Activated naive CD8-positive, alpha-beta T cell treated with anti-CD3 and anti-CD28 coated beads, Interleukin-2, amount 50 U/mL, for 24 hours (primary cell): ENCODE measurements around the gene IMPACT.

Experiments
- ATAC-seq: fragments of 150-1000 bp; cut with Tn5 transposase; one replicate; pipeline ENCODE4 v1.10.0; 2021
- DNase-seq: peaks from one replicate; pipeline ENCODE4 v3.0.0; 2021
- H3K27ac Mint-ChIP-seq: one replicate; pipeline ENCODE4 v1.8.0; 2021; ENCODE audit warnings: mild to moderate bottlenecking, mixed read lengths
- H3K27me3 Mint-ChIP-seq: one replicate; pipeline ENCODE4 v1.8.0; 2021; ENCODE audit warnings: mixed read lengths
- H3K36me3 Mint-ChIP-seq: one replicate; pipeline ENCODE4 v1.8.0; 2021; ENCODE audit warnings: low read depth, mixed read lengths
- H3K4me1 Mint-ChIP-seq: one replicate; pipeline ENCODE4 v1.8.0; 2021; ENCODE audit warnings: mixed read lengths
- H3K4me3 Mint-ChIP-seq: one replicate; pipeline ENCODE4 v1.8.0; 2021; ENCODE audit warnings: mild to moderate bottlenecking, moderate library complexity, mixed read lengths
- H3K9me3 Mint-ChIP-seq: one replicate; pipeline ENCODE4 v1.8.0; 2021; ENCODE audit warnings: mixed read lengths

IMPACT gene, protein sequence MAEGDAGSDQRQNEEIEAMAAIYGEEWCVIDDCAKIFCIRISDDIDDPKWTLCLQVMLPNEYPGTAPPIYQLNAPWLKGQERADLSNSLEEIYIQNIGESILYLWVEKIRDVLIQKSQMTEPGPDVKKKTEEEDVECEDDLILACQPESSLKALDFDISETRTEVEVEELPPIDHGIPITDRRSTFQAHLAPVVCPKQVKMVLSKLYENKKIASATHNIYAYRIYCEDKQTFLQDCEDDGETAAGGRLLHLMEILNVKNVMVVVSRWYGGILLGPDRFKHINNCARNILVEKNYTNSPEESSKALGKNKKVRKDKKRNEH

DNA sequence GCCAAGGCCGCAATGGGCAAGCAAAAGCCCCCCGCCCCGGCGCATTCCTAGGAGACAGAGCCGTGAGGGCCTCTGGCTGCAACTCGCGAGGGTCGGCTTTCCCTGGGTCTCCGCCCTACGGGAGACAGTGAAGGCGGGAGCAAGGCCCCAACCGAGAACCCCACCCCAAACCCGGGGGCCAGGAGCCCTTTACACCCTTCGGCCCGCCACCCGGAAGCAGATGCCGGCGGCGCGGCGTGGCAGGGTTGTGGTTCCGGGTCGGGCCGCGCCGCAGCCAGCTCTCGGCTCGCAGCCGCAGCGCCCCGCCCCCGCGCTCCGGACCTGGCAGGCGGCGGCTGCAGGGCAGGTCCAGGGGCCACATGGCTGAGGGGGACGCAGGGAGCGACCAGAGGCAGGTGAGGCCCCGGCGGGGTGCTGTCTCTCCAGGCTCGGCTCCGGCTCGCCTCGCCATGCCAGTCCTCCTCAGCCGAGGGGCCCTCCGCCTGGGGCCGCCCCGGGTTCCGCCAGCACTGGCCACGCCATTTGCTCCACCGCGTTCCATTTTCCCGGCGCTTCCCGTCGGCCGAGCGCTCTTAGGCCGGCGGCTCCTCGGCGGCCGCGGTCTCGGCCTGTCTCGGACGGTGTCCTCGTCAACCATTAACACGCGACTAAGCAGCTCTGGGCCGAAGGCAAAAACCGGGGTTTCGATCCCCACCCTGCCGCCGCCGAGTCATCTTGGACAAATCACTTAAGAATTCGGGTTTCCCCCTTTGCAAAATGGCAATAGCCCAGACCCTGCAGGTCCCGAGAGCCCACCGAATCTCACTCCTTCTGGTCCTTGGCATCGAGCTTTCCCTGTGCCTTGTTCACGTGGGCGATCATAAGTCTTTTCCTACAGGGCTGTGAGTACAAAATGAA is at the start of gene IMPACT:
Gene IMPACT (plus strand): TSS at position 273 of the 897 bp plus-strand sequence. CDS start 87 bp downstream, at position 360.
- Mint-ChIP-seq H3K27ac (peak within 1 kb of the TSS; percentile 84), H3K27me3 (peaks cover 15% of the 10 kb centered on the region), H3K9me3 (peaks cover 15% of the 10 kb centered on the region), H3K4me1 (peaks cover 22% of the 10 kb centered on the region), H3K4me3 (peak within 1 kb of the TSS; percentile 83), H3K36me3 (peaks cover 19% of the 10 kb centered on the region)
- ATAC-seq (peak; percentile 93), DNase-seq (peak; percentile 82)

DNA sequence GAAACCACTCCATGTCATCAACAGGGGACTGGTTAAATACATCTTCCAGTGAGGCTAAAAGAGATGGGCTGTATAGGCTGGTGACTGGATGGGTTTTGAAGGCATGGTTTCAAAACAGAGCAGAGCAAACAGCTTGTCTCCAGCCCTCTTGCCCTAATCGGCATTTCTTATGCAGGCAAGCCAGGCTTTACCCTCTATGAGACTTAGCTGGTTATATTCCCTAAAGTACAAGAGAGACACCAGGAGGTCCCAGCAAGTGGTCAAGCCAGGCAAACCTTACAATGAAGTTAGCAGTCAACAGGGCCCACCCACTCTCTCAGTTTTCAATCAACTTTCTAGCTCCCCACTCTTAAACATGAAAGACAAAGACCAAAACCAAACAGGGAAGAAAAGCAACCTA is 47.9 kb upstream of the IMPACT start:
- H3K9me3 Mint-ChIP-seq = no peaks in the 10 kb centered on the region
- H3K27ac Mint-ChIP-seq = no peak overlapping the region
- ATAC-seq (no peak), DNase-seq (no peak)
- no peaks in the 10 kb centered on the region for H3K27me3 Mint-ChIP-seq
- no peak overlapping the region for H3K4me3 Mint-ChIP-seq
- H3K4me1 Mint-ChIP-seq = peaks cover 6% of the 10 kb centered on the region
- no peaks in the 10 kb centered on the region for H3K36me3 Mint-ChIP-seq

DNA sequence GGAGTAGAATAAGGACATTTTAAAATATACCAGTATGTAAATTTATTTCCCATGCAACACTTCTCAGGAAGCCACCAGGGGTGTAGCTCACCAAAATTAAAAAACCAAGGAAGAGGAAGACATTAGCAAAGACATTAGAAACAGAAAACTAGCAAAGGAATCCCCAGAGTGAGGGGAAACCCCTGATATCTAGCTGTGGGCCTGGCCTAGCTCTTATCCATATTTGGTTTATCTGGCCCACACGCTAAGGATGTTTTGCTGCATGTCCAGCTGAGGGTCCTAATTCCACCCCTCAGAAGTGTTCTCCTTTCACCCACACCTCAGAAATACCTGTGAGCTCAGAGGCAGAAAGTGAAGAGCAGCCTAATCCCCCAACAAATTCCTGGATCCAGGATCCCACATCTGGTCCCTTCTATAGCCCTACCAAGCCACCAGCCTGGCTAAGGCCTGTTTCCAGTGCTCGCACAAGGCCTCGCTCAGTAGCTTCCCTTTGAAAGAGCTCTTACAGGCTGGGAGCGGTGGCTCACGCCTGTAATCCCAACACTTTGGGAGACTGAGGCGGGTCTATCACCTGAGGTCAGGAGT is 46.2 kb upstream of the IMPACT start:
- no peaks in the 10 kb centered on the region for H3K9me3 Mint-ChIP-seq

DNA sequence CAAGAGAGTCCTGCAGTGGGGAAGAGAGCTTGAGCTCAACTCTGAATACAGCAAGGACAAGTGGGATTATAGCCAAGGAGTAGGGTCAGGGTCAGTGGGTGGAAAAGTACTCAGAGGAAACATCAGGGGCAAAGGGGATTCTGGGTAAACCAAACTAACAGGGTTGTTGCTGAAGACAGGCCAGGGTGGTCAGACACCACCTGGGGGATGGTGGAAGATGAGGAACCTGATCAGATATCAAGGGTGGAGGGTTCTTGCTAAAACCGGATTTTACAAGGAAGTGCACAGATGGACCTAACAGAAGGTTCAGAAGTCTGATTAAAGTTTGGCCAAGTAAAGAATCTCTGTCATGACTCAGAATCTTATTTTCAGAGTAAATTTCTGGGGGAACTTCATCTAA is 45.3 kb upstream of the IMPACT start:
- ATAC-seq (no peak), DNase-seq (no peak)
- Mint-ChIP-seq H3K27me3 (peaks cover 2% of the 10 kb centered on the region), H3K4me1 (peaks cover 6% of the 10 kb centered on the region), H3K27ac (no peak overlapping the region), H3K9me3 (no peaks in the 10 kb centered on the region), H3K4me3 (no peak overlapping the region), H3K36me3 (no peaks in the 10 kb centered on the region)

More for the DNA sequence above, 46.2 kb upstream of the IMPACT start:
- DNase-seq = no peak
- no peak overlapping the region for H3K27ac Mint-ChIP-seq
- H3K4me3 Mint-ChIP-seq = no peak overlapping the region
- peaks cover 6% of the 10 kb centered on the region for H3K4me1 Mint-ChIP-seq
- H3K36me3 Mint-ChIP-seq = no peaks in the 10 kb centered on the region
- peak; percentile 65 for ATAC-seq
- H3K27me3 Mint-ChIP-seq = peaks cover under 1% of the 10 kb centered on the region

DNA sequence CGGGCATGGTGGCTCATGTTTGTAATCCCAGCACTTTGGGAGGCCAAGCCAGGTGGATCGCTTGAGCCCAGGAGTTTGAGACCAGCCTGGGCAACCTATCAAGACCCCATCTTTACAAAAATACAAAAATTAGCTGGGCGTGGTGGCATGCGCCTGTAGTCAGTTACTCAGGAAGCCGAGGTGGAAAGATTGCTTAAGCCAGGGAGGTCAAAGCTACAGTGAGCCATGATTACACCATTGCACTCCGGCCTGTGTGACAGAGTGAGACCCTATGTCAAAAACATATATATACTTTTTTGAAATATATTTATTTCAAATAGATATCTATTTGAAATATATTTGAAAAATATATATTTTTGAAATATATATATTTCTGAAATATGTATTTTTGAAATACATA is 39.8 kb upstream of the IMPACT start:
- Mint-ChIP-seq H3K9me3 (no peaks in the 10 kb centered on the region), H3K27me3 (peaks cover 4% of the 10 kb centered on the region), H3K36me3 (no peaks in the 10 kb centered on the region), H3K4me3 (no peak overlapping the region), H3K4me1 (no peaks in the 10 kb centered on the region), H3K27ac (no peak overlapping the region)
- DNase-seq = no peak
- ATAC-seq = no peak

DNA sequence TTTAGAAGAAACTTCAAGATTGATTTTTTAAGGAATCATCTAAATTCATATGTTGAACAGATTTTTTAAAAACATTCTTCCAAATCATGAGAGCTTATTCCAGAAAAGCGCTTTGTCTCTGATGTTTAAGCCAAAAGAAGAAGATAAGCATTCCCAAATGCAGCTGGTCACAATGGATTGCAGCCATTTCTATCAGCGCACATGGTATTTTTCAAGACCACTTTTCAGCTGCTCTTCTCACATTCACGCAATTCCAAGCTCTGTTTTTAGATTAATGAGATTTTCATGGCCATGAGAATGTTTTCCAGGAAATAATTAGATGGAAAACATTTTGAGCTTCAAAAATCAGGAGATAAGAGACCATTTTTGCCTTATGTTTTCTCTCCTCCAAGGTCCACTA is 37.5 kb upstream of the IMPACT start:
- H3K27ac Mint-ChIP-seq = no peak overlapping the region
- DNase-seq (no peak), ATAC-seq (no peak)
- no peaks in the 10 kb centered on the region for H3K4me1 Mint-ChIP-seq
- H3K4me3 Mint-ChIP-seq = no peak overlapping the region
- H3K27me3 Mint-ChIP-seq = peaks cover 4% of the 10 kb centered on the region
- H3K36me3 Mint-ChIP-seq = no peaks in the 10 kb centered on the region
- H3K9me3 Mint-ChIP-seq = no peaks in the 10 kb centered on the region

DNA sequence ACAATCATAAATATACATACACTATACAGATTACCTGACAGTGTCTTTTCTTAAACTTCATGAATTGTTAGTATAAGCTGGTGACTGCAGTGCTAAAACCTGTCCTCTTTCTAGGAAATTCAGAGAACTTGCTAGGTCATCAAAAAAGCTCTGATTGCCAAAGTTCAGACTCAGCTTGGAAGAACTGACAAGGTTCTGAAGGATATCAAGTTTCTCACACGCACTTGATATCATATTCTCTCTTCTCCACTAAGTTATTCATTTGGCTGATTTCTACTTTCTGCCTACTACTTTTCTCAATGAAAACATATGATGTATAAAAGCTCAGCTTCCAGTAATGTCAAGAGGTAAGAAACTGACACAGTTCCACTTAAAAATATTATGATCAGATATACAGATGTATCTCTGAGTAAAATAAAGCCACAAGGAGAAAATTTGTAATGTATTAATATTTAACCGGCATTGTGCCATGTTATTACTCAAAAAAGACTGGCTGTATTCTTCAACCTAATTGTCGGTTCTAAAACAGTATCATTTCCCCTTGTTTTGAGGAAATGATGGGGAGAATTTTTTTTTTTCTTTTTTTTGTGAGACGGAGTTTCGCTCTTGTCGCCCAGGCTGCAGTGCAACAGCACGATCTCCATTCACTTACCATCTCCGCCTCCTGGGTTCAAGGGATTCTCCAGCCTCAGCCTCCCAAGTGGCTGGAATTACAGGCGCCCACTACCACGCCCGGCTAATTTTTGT is 31.2 kb upstream of the IMPACT start:
- DNase-seq = no peak
- Mint-ChIP-seq H3K36me3 (no peaks in the 10 kb centered on the region), H3K27me3 (peaks cover 10% of the 10 kb centered on the region), H3K27ac (no peak overlapping the region), H3K4me1 (peaks cover 22% of the 10 kb centered on the region), H3K4me3 (no peak overlapping the region), H3K9me3 (no peaks in the 10 kb centered on the region)
- ATAC-seq = no peak

DNA sequence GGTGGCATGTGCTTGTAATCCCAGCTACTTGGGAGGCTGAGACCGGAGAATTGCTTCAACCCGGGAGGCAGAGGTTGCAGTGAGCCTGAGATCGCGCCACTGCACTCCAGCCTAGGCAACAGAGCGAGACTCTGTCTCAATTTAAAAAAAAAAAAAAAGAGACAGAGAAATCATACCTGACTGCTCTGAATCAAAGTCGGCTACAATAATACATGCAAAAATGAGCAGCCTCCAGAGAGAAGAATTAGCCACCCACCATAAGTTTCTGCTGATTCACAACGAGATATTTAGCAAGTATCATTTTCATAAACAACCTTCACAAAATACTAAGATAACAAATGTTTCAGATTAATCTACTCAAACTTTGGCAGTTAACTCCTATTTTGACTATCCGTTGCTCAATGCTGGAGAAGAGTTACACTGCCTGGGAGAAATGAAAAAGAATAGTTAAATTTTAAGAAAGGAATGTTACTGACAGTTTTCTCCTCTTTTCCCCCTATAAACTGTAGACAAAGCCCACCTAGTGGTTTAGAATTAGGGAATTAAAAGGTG is 30.3 kb upstream of the IMPACT start:
- H3K9me3 Mint-ChIP-seq = no peaks in the 10 kb centered on the region
- no peaks in the 10 kb centered on the region for H3K36me3 Mint-ChIP-seq
- DNase-seq (no peak), ATAC-seq (no peak)
- H3K4me1 Mint-ChIP-seq = peaks cover 30% of the 10 kb centered on the region
- peaks cover 9% of the 10 kb centered on the region for H3K27me3 Mint-ChIP-seq
- H3K4me3 Mint-ChIP-seq = peak overlapping the region; percentile 14
- no peak overlapping the region for H3K27ac Mint-ChIP-seq

DNA sequence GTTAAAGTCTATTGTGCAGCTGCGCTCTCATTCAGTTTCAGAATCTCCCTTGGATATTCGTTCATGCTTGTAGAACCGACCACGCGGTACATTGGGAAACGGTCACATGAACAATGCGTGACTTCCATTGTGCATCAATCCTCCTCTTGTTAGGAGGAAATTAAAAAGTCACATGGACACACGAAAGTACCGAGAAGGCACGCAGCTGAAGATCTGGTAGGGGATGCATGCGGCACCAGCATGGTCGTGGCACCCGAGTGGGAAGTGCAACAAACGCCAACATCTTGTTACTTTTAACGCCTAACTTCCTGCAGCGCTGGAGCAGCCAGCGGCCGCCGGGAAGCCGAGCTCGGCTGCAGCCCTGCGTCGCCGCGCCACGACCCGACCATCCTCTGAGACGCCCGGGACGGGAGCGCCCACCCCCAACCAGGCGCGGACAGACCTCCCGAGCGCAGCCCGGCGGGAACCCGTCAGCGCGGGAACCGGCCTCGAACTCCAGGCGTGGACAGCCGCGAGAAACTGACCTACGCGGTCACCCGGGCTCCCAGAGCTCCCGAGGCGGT is 29.3 kb upstream of the IMPACT start:
- peaks cover 9% of the 10 kb centered on the region for H3K27me3 Mint-ChIP-seq
- DNase-seq = peak; percentile 36
- H3K27ac Mint-ChIP-seq = peak overlapping the region; percentile 52

DNA sequence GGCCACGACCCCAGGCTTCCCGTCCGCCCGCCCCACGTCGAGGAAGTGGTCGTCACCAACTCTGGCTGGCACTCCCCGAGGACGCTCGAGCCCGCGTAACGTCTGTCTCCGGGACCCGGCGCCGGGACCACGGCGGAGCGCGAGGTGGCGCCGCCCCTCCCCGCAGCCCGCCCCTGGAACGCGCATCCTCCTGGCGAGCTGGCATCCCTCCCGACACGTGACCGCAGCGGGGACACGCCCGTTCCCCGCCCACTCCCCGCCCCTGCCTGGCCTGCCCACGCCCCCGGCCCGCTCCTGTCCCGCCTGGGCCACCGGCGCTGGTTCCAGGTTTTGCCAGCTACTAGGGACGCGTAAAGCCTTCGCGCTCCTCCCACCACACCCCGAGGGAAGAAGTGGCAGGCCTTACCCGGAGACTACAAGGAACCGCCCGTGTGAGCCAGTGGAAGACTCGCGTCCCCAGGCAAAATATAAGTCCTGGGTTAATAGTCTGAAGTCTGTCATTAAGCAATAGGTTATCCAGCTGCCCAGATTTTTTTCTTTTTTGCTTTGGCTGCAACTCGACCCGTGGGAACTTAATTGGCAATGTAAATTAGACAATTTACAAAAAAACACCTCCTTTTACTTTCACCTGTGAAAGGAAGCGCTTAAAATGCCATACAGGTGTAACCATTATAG is 28.6 kb upstream of the IMPACT start, which contains the start of gene OSBPL1A:
Gene OSBPL1A (minus strand): TSS at position 131 of the 675 bp plus-strand sequence. CDS start 20,291 bp downstream, outside the sequence.
- H3K27me3 Mint-ChIP-seq = peaks cover 14% of the 10 kb centered on the region
- peak within 1 kb of the TSS; percentile 71 for H3K27ac Mint-ChIP-seq
- ATAC-seq = peak; percentile 84
- no peaks in the 10 kb centered on the region for H3K36me3 Mint-ChIP-seq
- H3K4me3 Mint-ChIP-seq = peak within 1 kb of the TSS; percentile 77
- peak; percentile 80 for DNase-seq
- peaks cover 31% of the 10 kb centered on the region for H3K4me1 Mint-ChIP-seq
- H3K9me3 Mint-ChIP-seq = no peaks in the 10 kb centered on the region

More for the DNA sequence above, 29.3 kb upstream of the IMPACT start:
- no peaks in the 10 kb centered on the region for H3K9me3 Mint-ChIP-seq
- H3K36me3 Mint-ChIP-seq = no peaks in the 10 kb centered on the region
- peaks cover 31% of the 10 kb centered on the region for H3K4me1 Mint-ChIP-seq
- peak; percentile 21 for ATAC-seq
- H3K4me3 Mint-ChIP-seq = peak overlapping the region; percentile 77

DNA sequence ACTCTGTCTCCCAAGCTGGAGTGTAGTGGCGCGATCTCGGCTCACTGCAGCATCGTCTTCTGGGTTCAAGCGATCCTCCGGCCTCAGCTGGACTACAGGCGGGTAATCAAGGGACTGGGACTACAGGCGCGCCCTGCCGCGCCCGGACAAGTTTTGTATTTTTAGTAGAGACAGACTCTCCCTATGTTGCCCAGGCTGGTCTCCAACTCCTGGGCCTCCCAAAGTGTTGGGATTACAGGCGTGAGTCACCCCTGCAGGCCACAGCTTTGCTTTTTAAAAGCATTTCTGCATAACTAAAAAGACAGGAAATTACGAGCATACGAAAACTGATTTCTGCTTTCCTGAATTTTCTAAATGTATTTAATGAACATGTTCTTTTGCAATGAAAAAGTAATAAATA is 27.9 kb upstream of the IMPACT start:
- Mint-ChIP-seq H3K27ac (no peak overlapping the region), H3K4me1 (peaks cover 31% of the 10 kb centered on the region), H3K9me3 (no peaks in the 10 kb centered on the region), H3K4me3 (peak overlapping the region; percentile 77), H3K36me3 (no peaks in the 10 kb centered on the region), H3K27me3 (peaks cover 15% of the 10 kb centered on the region)
- ATAC-seq (no peak), DNase-seq (no peak)

DNA sequence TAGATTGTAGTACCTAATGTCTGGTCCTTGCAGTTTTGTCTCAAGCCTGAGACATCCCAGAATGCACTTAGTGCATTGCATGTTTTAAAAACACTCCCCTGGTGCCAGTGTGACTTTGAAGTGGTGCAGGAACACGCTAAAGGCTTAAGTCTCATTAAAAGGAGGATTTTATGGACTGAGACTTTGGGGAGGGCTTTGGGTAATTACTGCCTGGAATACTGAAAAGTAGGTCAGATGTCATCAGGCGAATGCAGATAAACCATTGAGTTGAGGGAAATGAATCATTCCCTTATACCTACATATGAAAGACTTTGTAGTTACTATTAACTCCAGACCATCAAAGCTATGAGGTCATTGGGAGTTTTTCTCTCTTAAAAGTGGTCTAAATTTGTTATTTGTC is 25.9 kb upstream of the IMPACT start:
- Mint-ChIP-seq H3K27ac (no peak overlapping the region), H3K27me3 (peaks cover 24% of the 10 kb centered on the region), H3K4me3 (no peak overlapping the region), H3K9me3 (no peaks in the 10 kb centered on the region), H3K36me3 (no peaks in the 10 kb centered on the region), H3K4me1 (peaks cover 21% of the 10 kb centered on the region)
- ATAC-seq (no peak), DNase-seq (no peak)

DNA sequence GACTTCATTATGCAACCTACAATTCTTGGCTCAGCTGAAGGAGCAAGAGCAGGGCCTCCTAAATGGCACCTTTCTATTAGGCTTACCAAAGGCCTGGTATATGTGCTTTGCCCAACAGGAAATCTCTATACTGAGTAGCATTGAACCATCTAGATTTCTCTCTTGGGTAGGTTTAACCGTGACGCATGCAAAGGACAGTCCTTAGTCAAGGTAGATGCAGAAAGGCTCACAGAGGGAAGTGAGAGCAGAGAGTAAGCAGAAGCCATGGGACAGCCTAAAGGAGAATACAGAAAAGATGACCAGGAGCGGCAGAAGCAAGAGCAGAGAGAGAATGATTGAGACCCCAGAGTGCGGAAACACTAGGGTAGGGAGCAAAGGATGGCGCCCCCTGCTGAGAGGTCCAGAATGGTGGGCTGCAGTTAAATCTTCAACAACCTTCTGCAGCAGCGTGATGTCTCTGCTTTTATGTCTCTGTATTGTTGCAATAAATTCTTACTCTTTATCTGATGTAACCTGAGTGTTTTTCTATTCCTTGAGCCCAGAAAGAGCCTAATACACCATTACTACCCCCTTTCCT is 24.2 kb upstream of the IMPACT start:
- ATAC-seq = no peak
- no peaks in the 10 kb centered on the region for H3K36me3 Mint-ChIP-seq
- H3K4me3 Mint-ChIP-seq = no peak overlapping the region
- H3K27ac Mint-ChIP-seq = no peak overlapping the region
- peak; percentile 22 for DNase-seq
- peaks cover 33% of the 10 kb centered on the region for H3K27me3 Mint-ChIP-seq
- no peaks in the 10 kb centered on the region for H3K9me3 Mint-ChIP-seq
- peaks cover 13% of the 10 kb centered on the region for H3K4me1 Mint-ChIP-seq
